ENCODE data around the gene IL2RA. TPM values are rescaled to one million over a fixed set of nuclear protein-coding genes. Genes with fewer than 3 reads are reported as not detected.

The IL2RA gene
- total and polyA plus RNA-seq, 12 donors, result 0.19 to 9.1 (median 0.82) TPM

GRCh38 chr10:6100370-6100769 is 38.2 kb upstream of the IL2RA start:
- peaks cover 0 to 86% (median 26%) of the 10 kb centered on the region in 9 donors for H3K36me3 ChIP-seq
- 81 to 89% methylated on average over 1 of the region's 1 CpG for WGBS, 2 donors
- TF ChIP-seq CTCF (IDR thresholded peaks at IDR 0.05), result no peak
- H3K27me3 ChIP-seq, result no peaks in the 10 kb centered on the region
- no peak overlapping the region for H3K27ac ChIP-seq
- no peak overlapping the region for H3K4me3 ChIP-seq
- H3K9me3 ChIP-seq, result no peaks in the 10 kb centered on the region
- no peak for ATAC-seq
- no peak for DNase-seq
- intact Hi-C loops (cut with DNase I), result loop anchor here in 2 of 10 donors (10.0 kb wide), 2 partner anchors 104 to 304 kb away; partner anchors contain the start of gene PFKFB3 (in 1 of the 2)
- peaks cover 3 to 39% (median 17%) of the 10 kb centered on the region in 9 donors for H3K4me1 ChIP-seq

GRCh38 chr10:6098156-6098555 is 36.0 kb upstream of the IL2RA start:
- no peaks in the 10 kb centered on the region for H3K27me3 ChIP-seq
- H3K4me1 ChIP-seq, result peaks cover 5 to 45% (median 27%) of the 10 kb centered on the region in 9 donors
- no peak for ATAC-seq
- DNase-seq, result no peak
- no peaks in the 10 kb centered on the region for H3K9me3 ChIP-seq
- peaks cover 0 to 64% (median 26%) of the 10 kb centered on the region in 9 donors for H3K36me3 ChIP-seq
- H3K27ac ChIP-seq, result no peak overlapping the region
- no peak for TF ChIP-seq CTCF (IDR thresholded peaks at IDR 0.05)
- no peak overlapping the region for H3K4me3 ChIP-seq
- 88 to 94% methylated on average over 7 of the region's 7 CpGs for WGBS, 2 donors
- intact Hi-C loops (cut with DNase I), result loop anchor here in 1 of 10 donors (10.0 kb wide), 1 partner anchor 57 kb away; no protein-coding TSS in a partner anchor

- DNase-seq, result no peak
- Histone ChIP-seq H3K4me3 (no peak overlapping the region), H3K36me3 (peaks cover 0 to 58% (median 17%) of the 10 kb centered on the region in 9 donors), H3K27ac (no peak overlapping the region), H3K4me1 (peaks cover 5 to 55% (median 38%) of the 10 kb centered on the region in 9 donors), H3K27me3 (no peaks in the 10 kb centered on the region), H3K9me3 (no peaks in the 10 kb centered on the region)
- no peak for TF ChIP-seq CTCF (IDR thresholded peaks at IDR 0.05)
- intact Hi-C loops (cut with DNase I), result loop anchor here in 1 of 10 donors (10.0 kb wide), 1 partner anchor 58 kb away; no protein-coding TSS in a partner anchor
- WGBS, 2 donors, result 92 to 93% methylated on average over 5 of the region's 5 CpGs
- no peak for ATAC-seq
These were observed 34.9 kb upstream of the IL2RA start for GRCh38 chr10:6097063-6097462.

- Histone ChIP-seq H3K4me1 (peaks cover 8 to 66% (median 49%) of the 10 kb centered on the region in 9 donors), H3K27me3 (no peaks in the 10 kb centered on the region), H3K36me3 (peaks cover 0 to 47% (median 9%) of the 10 kb centered on the region in 9 donors), H3K4me3 (no peak overlapping the region), H3K27ac (no peak overlapping the region), H3K9me3 (no peaks in the 10 kb centered on the region)
- WGBS, 2 donors, result 60 to 73% methylated on average over 12 of the region's 12 CpGs
- TF ChIP-seq CTCF (IDR thresholded peaks at IDR 0.05), result no peak
- intact Hi-C loops (cut with DNase I), result loop anchor here in 1 of 10 donors (10.0 kb wide), 1 partner anchor 59 kb away; no protein-coding TSS in a partner anchor
- no peak for DNase-seq
- ATAC-seq, result no peak
These were observed 33.8 kb upstream of the IL2RA start for GRCh38 chr10:6095810-6096570.
